NCI-H69 (cell line): ENCODE results near the gene PHKA2.

ENCODE experiments used
- DNase-seq: peaks from one replicate; lab custom pipeline; 2025; lab: John Stamatoyannopoulos, UW

PHKA2 gene

DNA sequence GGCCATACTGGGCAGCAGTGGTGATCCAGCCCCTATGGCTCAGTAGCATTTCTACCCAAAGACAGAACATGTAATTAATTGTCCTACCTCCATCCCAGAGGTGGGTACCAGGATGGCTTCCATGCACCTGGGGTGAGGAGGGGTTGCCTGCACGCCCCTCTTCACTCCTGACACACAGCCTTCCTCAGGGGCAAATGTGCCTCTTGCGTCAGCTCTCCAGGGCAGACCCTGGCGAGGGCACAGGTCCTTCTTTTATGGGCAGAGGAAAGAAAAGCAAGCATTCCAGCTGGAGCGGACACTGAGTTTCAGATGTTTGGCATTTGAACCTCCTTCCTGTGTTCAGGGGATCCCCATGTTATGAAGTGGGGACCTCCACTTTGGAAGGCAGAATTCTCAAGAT is 95.6 kb downstream of the PHKA2 start:
- DNase-seq: no peak

- DNase-seq: no peak
These were observed 96.1 kb downstream of the PHKA2 start for GRCh38 chrX:18887825-18888212.

DNA sequence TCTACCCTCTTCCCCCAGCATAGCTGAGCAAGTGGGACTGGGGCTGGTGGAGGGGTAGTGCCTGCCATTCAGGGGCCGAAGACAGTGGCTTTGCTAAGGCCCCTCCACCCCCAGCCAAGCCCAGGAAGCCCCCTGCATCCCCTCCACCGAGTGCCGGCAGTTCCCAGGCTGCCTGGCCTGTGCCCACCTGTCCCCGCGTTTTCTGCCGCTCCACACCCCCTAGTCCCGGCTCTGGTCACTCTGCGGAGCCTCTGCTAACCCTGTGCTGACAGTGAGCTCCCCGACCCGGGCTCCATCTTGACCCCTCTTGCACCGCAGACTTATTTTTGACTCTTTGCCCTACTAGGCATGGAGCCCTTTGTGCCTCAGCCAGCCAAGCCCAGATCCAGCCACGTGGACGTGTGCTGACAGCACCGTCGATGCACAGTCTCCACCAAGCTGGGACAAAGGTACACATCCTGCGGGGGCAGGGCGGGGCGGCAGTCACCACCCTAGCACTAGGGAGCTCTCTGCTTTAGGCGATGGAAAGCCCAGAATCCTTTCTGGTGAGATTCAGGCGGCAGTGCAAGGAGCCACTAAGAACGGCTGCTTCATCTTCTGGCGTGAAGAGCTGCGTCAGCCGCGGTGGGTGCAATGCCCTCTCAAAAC is 96.6 kb downstream of the PHKA2 start:
- DNase-seq: no peak

DNA sequence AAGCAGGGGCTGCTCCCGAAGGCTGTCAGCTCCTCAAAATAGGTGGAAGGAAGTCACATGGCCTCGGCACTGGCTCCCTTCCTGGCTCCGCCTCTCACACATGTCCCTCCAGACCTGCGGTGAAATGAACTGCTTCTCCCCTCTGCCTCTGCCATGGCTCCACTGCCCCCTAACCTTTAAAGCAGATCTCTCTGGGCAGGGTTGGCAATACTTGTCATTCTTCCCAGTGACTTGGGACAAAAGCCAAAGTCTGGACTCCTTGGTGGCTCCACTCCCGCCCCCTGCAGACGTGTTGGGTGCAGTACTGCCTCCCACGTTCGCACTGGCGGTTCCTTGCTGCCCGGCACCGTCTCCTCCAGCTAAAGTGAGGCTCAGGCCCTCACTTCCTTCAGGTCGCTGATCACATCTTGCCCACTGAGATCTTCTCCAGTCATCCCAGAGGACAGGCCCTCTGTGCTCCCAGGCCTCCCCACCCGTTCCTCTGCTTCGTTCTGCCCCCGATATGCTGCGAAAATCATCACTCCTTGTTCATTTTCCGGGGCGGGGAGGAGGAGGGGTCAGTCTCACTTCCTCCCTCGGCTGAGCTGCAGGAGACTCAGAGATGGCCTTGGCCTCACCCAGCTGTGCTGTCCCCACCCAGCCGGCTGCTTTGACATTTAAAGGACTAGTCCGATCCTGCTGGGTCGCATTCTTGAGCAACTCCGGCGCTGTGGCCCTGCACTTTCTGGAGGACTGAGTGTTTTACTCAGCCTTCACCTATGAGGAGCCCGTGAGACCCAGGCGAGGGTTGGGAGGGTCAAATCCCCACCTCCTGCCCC is 97.4 kb downstream of the PHKA2 start:
- peak; percentile 81 for DNase-seq

DNA sequence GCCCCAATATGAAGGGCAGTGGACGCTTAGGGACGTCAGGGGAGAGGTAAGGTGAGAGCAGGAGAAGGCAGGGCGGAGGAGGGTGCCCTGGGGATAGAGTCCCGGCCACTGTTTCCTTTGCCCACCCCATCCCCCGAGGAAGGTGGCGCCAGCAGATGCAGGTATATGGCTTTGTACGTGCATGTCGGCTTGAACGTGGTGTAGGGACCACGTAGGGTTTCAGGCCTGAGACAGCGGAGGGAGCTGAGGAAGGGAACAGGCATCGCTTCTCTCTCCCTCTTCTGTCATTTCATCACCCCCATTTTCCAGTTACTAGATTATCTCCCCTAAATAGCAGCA is 97.9 kb downstream of the PHKA2 start:
- DNase-seq: peak; percentile 63

GRCh38 chrX:18885328-18886004 is 98.4 kb downstream of the PHKA2 start:
- DNase-seq: no peak

- DNase-seq: no peak
These were observed 99.0 kb downstream of the PHKA2 start for GRCh38 chrX:18884916-18885315.

DNA sequence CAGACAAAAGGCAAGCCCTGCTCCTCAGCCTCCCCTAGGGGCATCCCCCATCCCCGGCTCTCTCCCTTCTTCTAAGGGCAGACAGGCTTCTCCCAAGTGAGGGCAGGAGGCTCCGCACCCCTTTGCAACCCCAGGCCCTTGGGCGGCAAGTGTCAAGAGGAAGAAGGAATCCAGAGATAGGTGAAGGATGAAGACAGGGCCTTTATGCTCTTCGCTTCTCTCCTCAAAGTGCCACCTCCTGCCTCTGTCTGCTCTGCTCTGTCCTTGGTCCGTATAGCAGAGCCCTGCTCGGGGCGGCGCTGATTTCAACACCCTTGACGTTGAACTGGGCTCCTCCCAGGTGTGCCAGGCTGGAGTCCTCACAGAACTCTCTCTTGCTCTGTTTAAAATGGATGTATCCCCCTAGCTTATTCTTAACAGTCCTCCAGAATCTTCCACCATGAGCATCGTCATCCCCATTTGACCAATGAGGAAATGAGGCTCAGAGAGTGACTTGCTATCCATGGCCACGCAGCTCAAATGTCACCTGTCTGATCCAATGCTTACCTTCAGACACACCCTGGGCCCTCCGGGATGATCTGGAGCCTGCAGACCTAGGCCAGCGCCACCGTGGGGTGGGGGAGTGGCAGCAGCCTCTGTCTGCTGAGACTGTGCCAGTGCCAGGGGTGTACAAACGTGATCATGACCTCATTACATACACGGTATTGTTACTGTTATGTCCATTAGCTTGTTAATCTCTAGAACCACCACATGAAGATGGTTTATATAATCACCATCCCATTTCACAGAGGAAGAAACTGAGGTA is 99.8 kb downstream of the PHKA2 start:
- DNase-seq: no peak

DNA sequence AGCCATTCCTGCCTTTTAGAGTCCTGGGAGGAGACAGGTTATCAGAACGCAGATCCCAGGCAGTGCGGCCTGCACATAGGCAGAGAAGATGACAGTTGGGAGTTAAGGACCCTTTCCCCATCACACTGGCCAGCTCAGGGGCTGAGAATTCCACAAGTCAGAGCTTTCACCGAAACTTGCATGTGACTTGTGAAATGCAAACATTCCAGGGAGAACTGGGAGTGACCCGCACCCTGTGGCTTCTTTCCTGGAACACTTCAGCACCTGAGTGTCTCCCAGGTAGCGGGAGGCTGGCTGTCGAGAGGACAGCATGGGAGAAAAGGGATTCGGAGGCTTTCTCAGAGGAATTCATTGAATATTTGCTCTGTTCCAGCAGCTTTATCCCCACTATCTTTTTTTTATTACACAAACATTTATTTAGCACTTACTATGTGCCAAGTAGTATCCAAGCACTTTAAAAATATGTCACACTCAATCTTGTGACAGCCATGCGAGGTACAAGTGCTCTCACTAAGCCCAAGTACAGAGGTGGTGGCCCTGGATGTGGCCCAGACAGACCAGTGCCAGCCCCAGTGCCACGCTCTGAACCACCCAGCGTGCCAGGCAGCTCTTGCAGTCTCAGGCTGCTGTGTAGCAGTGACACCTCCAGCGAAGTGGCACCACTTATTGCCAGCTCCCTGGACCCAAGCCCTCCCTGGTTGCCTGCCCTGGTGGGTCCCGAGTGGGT is 100.5 kb downstream of the PHKA2 start:
- DNase-seq: no peak

- no peak for DNase-seq
These were observed 104.8 kb downstream of the PHKA2 start for GRCh38 chrX:18879144-18879543.

DNA sequence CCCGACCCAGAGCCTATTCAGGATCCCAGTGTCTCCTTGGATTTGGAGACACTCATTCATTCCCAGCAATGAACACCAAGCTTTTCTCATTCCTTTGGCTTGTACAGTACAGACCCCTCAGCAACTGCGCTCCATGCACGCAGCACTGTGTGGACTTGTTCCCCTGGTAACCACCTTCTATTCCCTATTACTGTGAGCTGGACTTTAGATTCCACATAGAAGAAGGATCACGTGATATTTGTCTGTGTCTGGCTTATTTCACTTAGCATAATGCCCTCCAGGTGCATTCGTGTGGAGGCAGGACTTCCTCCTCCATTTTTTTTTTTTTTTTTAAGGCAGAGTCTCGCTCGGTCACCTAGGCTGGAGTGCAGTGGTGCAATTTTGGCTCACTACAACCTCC is 106.4 kb downstream of the PHKA2 start:
- peak; percentile 78 for DNase-seq

GRCh38 chrX:18875256-18875878 is 108.5 kb downstream of the PHKA2 start:
- DNase-seq: peak; percentile 82

GRCh38 chrX:18874560-18875255 is 109.2 kb downstream of the PHKA2 start:
- no peak for DNase-seq

- no peak for DNase-seq
These were observed 110.1 kb downstream of the PHKA2 start for GRCh38 chrX:18873836-18874235.

GRCh38 chrX:18873189-18873791 is 110.6 kb downstream of the PHKA2 start:
- peak; percentile 85 for DNase-seq

DNA sequence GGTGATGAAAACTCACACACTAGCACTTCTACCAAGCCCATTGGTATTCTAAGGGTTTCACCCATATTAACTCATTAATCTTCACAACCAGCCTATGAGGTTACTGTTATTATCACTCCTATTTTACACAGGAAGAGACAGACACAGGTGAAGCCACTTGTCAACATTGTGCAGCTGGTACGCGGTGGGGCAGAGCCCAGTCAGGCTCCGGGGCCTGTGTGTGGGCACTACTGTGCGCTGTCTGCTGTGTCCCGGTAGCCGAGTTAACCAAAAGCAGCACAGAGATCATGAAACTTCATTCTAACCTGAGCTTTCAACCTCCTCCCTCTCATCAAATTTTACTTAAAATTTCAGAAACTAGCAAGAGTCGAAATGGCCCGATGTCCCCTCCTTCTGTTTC is 111.3 kb downstream of the PHKA2 start:
- peak; percentile 57 for DNase-seq

- no peak for DNase-seq
These were observed 111.9 kb downstream of the PHKA2 start for GRCh38 chrX:18871970-18872369.

GRCh38 chrX:18871161-18871890 is 112.6 kb downstream of the PHKA2 start:
- no peak for DNase-seq

DNA sequence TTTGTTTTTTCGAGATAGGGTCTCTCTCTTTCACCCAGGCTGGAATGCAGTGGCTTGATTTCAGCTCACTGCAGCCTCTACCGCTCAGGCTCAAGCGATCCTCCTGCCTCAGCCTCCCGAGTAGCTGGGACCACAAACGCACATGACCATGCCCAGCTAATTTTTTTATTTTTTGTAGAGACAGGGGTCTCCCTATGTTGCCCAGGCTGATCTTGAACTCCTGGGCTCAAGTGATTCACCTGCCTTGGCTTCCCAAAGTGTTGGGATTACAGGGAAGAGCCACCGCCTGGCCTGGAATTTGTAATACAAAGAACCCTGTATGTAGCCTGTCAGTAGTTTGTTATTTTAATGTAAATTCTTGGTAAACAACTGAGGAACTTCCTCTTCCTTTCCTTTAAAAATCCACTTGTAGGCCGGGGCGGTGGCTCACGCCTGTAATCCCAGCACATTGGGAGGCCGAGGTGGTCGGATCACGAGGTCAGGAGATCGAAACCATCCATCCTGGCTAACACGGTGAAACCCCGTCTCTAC is 119.5 kb downstream of the PHKA2 start:
- DNase-seq: no peak
